ENCODE results near the gene CDKAL1.
A peak's percentile ranks its signal among the peaks of the same experiment; 100 is the strongest.

The CDKAL1 gene

DNA sequence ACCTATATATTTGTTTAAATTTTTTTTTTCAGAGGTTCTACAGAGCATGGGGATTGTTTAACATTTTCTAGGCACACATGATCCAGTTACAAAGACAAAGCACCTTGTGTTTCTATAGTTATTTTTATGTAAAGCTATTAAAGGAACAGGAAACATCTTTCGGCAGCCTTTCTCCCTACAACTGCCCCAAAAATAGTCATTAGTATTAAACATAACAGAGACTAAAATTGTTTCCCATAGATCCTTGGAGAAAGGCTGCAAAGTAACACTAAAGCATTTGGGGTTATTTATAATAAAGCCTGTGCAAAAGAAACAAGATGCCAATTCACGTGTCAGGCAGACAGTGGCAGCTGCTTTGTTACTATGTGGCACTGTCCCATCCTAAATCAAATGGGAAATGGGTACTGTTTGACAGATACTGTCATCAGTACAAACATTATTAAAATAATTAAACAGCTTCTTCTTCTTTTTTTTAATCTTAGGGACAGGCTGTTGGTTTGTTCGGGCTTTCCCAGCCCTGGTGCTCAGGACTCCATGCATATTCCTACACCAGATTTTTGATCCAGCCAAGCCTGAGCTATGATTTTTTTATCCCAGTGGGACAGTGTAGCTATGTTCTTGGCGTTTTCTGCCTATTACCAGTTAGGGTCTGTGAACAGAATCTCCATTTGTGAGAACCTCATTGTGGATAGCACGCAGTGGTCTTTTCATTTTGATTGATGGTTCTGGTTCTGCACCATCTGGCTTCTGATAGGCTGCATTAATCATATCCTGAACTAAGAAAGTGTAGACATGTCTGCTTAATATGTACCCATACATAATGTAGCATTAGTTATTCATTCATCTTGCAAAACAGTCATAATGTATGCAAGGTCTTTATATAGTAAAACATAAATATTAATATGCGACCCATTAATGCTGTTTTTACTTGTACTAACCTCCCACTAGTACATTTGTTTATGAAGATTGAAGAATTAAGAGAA, 598.9 kb downstream of the CDKAL1 start:
- peak; percentile 3 for DNase-seq (ENCODE audit: low read depth, low spot score)

DNA sequence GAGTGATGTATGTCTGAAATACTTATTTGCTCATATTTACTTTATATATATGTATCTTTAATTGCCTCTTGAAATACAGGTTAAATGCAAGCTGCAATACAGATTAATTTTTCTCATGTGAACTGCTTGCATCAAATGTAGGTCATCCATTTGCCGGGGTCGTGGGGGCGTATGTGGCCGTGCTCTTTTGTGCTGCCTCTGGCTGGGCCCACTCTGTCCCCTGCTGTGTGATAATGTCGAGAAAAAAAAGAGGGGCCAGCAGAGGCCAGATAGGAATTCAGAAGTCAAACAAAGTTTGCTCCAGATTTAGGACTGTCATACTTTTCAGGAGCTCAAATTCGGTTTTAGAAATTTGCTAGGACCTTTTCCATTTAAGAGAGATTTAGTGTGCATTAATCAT, 599.6 kb downstream of the CDKAL1 start:
- no peak for DNase-seq (ENCODE audit: low read depth, low spot score)

DNA sequence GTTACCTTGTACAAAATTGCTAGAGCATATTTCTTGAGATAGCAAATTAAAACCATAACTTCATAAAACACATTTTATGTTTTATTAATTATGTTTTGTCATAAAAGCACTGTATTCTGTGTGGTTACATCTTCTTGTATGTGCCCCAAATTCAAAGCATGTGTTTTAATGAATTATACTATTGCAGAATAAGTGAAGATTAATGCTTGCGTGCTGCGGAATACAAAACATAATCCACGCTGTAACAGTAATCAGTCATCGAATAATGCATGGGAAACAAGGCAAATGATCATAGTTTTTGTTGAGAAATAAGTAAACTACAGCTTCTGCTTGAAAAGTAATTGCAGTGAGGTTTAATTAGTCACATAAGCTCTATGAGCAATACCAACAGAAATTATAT, 600.1 kb downstream of the CDKAL1 start:
- DNase-seq (ENCODE audit: low read depth, low spot score) = no peak

DNA sequence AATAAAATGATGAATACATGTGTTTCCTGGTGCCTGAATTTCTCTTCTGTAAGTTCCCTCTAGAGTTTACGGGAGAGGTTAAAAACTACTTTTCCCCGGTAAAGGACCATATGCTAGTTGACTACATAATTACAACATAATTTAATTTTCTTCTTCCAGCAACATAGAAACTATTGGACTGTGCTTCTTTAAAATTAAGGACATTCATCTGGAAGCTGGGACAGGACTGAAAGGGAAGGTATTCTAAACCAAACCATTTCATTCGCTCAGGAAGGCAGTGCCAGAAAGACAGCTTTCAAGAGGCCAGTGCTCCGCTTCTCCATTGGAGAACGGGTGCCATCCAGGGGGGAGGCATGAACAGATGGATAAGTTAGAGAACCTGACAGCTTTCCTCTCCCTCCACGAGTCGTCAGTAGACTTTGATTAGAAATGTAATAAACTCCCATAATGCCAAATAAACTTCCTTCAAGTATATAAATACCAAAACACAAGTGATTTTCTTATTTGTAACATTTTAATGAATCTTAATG, 601.3 kb downstream of the CDKAL1 start:
- DNase-seq (ENCODE audit: low read depth, low spot score) = no peak

DNA sequence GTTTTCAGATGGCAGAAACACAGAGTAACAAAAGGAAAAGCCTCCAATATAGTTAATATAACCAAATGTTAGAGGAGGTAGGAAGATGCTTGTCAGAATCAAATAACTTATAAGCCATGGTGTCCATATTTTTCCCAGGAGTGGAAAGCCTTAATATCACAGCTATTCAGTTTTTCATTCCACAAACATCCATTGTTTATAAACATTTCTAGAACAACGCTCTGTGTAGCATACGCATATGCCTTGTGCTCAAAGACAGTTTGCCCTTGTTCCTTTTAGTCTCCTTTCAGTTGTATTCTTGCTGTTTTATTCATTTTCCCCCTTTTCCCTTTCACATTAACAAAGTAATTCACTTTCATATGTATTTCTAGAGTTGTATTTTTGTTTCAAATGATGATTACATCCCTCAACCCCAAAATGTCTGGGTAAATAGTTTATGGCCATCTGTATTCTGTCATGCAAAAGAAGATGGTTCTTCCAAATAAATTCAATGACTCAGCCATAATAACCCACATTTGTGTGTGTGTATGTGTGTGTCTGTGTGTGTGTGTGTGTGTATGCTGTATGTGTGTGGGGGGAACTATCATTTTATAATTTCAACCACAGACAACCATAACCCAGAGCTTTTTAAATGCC, 603.6 kb downstream of the CDKAL1 start:
- no peak for DNase-seq (ENCODE audit: low read depth, low spot score)

DNA sequence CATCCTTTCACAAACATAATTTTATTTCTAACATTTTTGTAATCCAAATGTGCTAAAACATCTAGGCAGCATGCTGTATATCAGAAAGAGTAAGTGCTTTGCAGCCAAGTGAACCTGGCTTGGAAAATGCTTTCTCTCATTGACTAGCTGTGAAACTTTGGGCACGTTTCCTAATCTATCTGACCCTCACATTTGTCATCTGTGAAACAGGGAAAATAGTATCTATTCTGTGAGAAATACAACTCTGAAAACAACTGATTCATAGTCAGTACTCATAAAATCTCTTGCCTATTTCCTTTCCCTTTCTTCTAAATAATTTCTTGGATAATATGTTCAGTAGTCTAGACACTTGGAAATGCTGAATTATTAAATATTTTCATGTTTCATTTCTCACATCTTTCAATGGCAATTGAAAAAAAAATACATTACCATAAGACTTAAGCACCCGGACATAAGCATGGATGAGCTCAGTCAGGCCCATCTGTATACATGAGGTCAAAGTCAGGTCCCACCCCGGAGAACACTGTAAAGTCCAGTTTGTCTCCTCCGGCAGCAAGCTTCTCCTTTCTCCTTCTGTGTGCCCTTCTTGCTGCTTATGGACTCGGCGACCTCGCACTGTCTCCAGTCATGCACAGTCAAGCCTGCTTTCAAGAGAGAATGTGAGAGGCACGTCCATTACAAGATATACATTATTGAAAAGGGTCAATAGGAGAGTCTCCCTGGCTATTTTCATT, 604.2 kb downstream of the CDKAL1 start:
- no peak for DNase-seq (ENCODE audit: low read depth, low spot score)

DNA sequence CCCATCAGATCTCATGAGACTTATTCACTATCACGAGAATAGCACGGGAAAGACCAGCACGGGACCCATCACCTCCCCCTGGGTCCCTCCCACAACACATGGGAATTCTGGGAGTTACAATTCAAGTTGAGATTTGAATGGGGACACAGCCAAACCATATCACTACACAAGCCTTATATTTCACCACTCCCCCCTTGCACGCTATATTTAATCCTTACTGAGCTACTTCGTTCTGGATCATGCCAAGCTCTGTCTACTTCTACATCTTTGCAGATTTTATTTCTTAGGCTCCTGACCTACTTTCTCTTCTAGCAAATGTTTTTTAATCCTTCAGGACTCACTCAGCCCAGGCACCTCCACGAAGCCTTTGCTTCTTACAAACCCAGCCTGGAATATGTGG, 606.7 kb downstream of the CDKAL1 start:
- DNase-seq (ENCODE audit: low read depth, low spot score) = no peak

DNA sequence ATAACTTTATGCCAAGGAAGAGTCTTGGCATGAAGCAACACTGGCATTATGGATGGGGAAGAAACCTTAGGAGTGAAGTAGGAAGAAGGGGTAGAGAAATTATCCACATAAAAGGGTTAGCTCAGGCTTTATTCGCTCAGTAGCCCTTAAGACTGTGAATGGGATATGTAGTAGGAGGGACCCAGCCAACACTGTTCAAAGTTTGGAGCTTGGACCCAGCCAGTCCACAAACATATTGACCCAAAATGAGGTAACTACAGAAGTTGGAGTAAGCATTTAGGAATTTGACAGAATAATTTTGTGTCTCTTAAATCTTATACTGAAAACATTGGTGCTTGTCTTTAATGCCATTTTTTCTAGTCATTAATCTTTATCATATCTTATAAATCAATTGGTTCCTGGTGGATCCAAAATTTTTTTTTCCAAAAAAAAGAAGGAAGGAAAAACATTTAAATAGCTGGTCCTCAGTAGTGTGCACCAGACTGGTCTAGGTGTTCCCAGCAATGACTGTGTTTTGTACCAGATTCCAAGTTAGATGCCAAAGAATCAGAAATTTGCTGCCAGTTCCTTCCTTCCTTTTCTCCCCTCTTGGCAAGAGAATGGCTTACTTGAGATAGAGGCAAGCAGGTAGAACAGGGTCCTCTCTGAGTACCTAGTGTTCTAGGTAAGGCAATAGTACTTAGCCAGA, 607.5 kb downstream of the CDKAL1 start:
- DNase-seq (ENCODE audit: low read depth, low spot score) = no peak

DNA sequence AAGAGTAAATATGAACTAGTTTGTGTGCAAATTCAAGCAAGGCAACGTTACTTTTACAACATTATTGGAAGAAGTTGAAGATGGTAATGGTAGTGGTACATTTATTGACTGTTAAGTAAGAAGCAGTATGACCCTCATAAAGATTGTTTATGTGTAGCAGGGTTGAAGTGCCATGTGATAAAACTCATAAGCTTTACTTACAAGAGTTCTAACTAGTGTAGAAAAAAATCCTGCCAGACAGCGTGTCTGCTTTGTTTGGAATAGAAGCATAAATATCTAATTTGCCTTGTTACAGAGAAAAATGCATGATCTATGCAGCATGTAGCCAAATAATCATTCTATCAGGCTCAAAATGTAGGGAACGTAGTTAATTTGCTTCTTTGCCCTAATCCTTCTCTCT, 608.5 kb downstream of the CDKAL1 start:
- no peak for DNase-seq (ENCODE audit: low read depth, low spot score)

DNA sequence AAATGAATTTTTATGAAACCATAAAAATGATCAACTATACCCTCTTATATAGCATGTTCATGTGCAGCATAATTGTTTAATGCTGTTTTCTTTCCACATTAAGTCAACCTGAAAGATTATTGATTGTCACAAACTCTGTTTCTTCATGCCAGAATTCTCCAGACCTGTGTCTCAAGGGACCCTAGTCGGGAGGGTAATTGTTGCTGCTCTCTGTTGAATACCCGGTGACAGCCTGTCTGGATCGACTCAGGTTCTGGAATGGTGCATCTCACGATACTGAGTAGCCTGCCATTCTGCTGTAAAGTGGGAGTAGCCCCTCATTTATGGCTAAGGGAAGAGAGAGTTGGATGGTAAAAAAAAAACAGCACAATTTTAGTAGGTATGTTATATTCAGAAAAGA, 609.4 kb downstream of the CDKAL1 start:
- DNase-seq (ENCODE audit: low read depth, low spot score) = no peak

DNA sequence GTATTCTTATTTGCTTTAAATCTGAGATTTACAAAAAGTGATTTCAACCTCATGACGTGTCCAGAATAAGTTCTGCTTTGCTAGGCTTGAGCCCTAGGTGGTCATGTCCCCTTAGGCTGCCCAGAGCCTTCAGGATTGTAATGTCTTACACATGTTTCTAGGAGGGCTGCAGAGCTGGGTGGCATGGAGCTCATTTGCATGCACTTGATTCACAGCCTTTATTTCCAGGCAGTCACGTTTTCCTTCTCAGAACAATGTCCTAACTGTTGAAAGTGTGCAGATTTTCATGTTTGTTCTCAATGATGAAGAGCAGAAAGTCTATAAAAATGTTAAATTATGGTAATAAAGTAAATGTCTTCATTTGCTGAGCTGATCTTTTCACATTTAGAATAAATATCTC, 610.7 kb downstream of the CDKAL1 start:
- DNase-seq (ENCODE audit: low read depth, low spot score) = no peak

DNA sequence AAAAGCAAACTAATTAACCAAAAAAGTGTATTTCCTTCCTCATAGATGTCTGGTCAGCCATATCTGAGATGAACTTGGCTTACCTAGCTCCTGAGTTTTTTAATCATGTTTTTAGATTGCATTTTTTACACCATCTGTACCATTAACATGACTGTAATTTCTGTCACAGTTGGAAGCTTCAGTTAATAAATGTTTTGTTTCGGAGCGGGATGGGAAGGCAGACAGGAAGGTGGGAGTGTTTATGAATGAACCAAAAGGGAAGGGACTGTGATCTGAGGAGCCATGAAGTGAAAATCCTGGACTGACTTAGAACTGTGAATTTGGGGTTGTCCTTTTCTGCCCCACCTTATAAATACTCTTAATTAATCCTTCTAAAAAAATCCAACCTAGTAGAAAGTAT, 613.7 kb downstream of the CDKAL1 start:
- DNase-seq (ENCODE audit: low read depth, low spot score) = no peak

DNA sequence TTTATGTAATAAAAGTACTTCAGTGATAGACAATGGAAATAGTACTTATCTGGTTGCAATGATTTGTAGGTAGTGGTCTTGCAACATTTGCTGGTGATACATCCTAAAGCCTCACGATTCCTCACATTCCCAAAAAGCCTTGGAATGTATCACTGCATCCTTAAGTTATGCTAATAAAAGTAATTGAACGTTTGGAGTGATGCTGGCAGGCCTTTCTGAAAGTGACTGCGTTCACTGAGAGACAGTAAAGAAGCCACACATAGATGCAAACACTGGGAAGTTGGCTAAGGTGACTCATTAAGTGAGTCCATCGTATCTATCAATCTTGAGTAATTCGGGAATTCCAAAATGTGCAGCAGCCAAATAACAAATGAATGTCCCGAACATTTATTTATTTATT, 615.2 kb downstream of the CDKAL1 start:
- peak; percentile 27 for DNase-seq (ENCODE audit: low read depth, low spot score)

DNA sequence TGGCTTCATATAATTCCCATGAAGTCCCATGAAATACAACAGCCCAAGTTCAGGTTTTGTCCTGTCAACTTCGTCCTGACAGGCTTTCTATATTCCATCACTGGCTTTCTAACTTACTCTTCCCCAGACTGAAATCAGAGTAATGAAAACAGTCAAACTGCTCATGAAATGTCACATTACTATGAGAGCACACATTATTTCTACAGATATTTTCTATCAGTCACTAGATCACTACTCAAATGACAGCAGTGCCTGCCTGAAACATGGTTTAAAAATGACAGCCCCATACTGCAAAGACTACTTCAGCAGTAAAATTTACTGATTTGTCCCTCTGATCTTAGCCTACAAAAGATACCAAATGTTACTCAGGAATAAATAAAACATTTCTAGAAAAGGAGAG, 616.4 kb downstream of the CDKAL1 start:
- DNase-seq (ENCODE audit: low read depth, low spot score) = no peak

DNA sequence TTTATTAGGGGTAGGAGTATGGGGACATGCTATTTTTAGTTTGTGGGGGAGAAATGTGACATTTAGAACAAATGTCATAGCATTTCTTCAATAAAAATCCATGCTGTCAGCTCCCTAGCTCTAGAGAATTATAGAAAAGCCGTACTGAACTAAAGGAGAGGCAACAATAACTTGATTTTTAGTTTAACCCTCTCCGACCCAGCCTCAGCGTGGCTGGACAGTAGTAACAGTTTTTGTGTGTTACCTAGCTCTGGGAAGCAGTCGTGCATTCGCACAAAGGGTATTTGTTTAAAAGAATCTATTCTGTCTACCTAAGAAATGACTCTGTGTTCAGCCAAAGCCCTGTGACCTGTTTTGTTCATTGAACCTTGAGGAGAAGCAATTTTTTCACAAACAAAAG, 616.9 kb downstream of the CDKAL1 start:
- DNase-seq (ENCODE audit: low read depth, low spot score) = no peak

DNA sequence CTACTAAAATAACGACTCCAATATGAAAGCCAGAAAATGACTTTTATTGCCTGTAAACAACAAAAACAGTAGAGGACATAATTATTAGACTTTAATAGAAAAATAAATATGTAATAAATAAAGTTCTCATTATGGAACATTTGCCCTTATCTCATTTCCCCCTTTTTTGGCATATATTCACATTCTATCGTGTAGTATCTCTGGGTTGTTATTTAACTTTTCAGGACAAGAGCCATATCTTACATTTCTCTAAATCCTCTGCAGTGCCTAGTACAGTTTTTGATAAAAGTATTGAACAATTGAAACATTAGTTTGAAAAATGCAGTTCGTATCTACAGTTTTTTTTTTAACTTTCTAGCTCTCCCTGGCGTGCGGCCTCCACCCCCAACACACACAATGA, 617.3 kb downstream of the CDKAL1 start:
- DNase-seq (ENCODE audit: low read depth, low spot score) = no peak

DNA sequence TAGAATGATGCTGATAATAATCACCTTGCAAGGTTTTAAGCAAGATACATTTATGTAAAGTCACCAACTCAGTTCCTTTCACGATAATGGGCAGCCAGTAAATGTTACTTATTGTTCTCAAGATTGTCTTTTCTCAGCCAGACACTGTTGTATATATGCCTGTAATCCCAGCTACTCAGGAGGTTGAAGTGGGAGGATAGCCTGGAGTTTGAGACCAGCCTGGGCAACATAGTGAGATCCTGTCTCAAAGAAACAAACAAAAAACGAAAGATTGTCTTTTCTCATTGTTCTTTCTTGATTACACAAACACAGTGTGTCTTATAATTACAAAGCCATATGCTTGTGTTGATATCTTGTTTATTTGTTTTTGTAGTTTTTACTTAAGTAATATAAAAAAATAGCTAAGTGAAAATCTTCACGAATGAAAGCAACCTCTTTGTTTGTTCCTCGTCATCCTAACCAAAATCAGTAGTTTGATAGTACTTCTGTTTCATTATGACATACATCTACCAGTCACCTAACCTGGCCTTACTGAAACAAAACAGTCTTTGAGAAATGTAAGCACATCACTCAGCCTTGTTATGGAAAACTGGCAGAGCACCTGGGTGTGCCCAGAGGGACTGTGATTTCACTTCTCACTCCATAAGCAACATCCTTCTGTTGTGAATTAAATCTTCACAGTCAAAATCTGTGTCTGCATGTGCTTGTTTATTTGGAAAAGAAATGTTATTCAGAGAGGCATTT, 623.1 kb downstream of the CDKAL1 start:
- no peak for DNase-seq (ENCODE audit: low read depth, low spot score)

DNA sequence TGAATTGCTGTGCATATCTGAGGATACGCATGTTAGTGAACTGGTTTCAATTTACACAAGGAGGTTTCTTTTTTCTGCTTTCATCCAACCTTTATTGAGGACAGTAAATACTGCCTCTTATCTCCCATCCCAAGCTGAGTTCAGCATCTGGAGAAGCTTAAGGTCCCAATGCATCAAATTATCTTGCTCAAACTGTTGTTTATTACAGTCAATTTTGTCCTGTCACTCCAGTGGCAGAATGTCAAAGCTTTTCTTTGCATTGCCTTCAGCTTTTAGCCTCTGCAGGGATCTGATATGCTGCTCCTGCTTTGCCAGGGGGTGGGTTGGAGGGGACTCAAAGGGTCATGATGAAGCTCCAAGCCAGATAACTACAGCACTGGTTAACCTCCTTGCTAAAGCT, 623.9 kb downstream of the CDKAL1 start:
- DNase-seq (ENCODE audit: low read depth, low spot score) = no peak

DNA sequence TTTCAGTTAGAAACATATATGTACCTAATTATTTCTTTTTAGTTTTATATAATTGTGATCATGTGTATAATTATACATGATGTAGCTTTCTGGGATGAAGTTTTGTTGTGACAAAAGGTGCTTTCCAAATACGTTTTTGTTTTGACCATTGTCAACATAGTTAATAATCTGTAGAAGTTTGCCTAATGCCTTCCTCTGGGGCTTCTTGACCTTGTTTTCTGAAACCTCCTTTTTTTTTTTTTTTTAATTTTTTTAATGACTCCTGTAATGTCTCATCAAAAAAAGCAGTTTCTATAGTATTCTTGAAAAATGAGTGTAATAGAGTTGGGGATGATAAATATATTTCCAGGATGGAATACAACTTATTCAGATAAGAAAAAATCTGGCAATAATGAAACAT, 624.6 kb downstream of the CDKAL1 start:
- DNase-seq (ENCODE audit: low read depth, low spot score) = no peak

DNA sequence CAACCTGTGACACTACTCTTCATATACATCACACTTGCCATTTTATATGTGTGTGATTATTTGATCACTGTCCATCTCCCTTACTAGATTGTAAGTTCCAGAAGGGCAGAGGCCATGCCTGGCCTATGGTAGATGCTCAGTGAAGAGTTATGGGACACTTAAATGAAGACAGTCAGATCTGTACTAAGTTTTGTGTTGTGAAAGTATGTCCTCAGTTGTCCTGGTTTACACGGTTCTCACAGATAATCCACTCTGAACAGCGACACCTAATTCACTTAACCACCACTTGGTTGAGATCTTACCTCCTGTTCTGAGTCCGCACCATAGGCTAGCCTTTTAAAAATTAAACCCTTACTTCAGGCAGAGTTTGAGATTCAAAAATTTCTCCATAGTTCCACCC, 625.2 kb downstream of the CDKAL1 start:
- no peak for DNase-seq (ENCODE audit: low read depth, low spot score)

DNA sequence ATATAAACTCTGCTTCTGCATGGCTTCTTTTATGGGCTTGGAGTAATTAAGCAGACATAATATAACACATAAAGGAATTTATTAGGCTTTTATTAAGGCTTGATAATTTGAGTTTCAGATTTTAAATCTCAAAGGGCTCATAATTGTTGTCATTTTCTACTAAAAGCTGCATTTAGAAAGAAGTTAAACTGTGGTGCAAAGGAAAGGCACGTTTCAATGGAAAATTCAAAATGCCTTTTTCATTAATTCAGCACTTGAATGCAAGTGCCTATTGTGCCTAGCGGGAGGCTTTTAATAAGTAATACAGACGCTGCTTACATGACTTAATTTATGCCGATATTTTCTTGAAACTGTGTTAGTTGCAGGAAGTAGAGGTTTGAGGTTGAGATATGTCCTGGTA, 627.5 kb downstream of the CDKAL1 start:
- no peak for DNase-seq (ENCODE audit: low read depth, low spot score)

Data from astrocyte of the hippocampus (primary cell).